Measurements from ENCODE around the gene KNTC1. TPM values are rescaled to one million over a fixed set of nuclear protein-coding genes. Genes with fewer than 3 reads are reported as not detected.

KNTC1 gene
- total RNA-seq, 3 donors from 2014 or later: 15.5 to 36.0 (median 18.0) TPM

- H3K4me3 ChIP-seq: no peak overlapping the region
- intact Hi-C loops (cut with DNase I; ENCODE audit: low total_unique reads): no loop called here
- H3K4me1 ChIP-seq: no peaks in the 10 kb centered on the region
- H3K27ac ChIP-seq: no peak overlapping the region
- no peaks in the 10 kb centered on the region for H3K36me3 ChIP-seq
- TF ChIP-seq, protein P1, sequence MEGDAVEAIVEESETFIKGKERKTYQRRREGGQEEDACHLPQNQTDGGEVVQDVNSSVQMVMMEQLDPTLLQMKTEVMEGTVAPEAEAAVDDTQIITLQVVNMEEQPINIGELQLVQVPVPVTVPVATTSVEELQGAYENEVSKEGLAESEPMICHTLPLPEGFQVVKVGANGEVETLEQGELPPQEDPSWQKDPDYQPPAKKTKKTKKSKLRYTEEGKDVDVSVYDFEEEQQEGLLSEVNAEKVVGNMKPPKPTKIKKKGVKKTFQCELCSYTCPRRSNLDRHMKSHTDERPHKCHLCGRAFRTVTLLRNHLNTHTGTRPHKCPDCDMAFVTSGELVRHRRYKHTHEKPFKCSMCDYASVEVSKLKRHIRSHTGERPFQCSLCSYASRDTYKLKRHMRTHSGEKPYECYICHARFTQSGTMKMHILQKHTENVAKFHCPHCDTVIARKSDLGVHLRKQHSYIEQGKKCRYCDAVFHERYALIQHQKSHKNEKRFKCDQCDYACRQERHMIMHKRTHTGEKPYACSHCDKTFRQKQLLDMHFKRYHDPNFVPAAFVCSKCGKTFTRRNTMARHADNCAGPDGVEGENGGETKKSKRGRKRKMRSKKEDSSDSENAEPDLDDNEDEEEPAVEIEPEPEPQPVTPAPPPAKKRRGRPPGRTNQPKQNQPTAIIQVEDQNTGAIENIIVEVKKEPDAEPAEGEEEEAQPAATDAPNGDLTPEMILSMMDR (IDR thresholded peaks at IDR 0.05): no peak
- TF ChIP-seq POLR2AphosphoS5 (IDR thresholded peaks at IDR 0.05) (no peak), POLR2A (IDR thresholded peaks at IDR 0.05) (no peak)
- H3K27me3 ChIP-seq: no peaks in the 10 kb centered on the region
- DNase-seq (ENCODE audit: low spot score in 2 of 2): no peak
- H3K9me3 ChIP-seq: no peaks in the 10 kb centered on the region
Measured at GRCh38 chr12:122665759-122666158, 138.7 kb downstream of the KNTC1 start.

GRCh38 chr12:122668268-122668667, 141.2 kb downstream of the KNTC1 start:
- no peak overlapping the region for H3K27ac ChIP-seq
- no peaks in the 10 kb centered on the region for H3K36me3 ChIP-seq
- H3K4me3 ChIP-seq: no peak overlapping the region
- no peaks in the 10 kb centered on the region for H3K4me1 ChIP-seq
- intact Hi-C loops (cut with DNase I; ENCODE audit: low total_unique reads): no loop called here
- TF ChIP-seq POLR2A (IDR thresholded peaks at IDR 0.05): no peak
- no peak for DNase-seq (ENCODE audit: low spot score in 2 of 2)
- no peaks in the 10 kb centered on the region for H3K9me3 ChIP-seq
- H3K27me3 ChIP-seq: no peaks in the 10 kb centered on the region

DNA sequence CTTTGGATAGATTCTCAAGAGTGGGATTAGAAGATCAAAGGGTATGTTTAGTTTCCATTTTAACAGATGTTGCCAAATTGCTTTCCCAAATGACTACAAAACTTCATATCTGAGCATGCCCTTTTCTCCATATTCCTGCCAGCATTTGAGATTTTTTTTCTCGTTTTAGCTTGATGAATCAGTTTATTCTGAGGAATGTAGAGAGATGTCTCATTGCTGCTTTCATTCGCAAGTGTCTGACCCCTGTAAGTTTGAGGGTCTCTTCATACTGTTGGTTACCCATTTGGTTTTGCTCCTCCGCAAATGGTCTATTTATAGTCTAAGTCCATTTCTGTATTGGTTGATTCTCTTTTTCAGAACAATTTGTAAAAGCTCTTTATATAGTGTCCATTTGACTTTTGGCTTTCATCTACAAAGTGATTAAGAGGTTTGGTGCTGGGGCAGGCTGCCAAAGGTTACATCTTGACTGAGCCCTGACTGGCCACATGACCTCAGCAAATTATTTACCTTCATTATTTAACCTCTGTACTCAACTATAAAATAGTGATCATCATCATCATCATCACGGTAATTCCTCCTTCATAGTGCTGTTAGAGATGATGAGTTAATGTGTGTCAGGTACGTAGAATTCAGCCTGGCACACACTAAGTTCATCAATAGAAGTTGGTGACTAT, 142.5 kb downstream of the KNTC1 start:
- DNase-seq (ENCODE audit: low spot score in 2 of 2): no peak
- TF ChIP-seq POLR2A (IDR thresholded peaks at IDR 0.05) (no peak), POLR2AphosphoS5 (IDR thresholded peaks at IDR 0.05) (no peak)
- TF ChIP-seq, protein P1 (IDR thresholded peaks at IDR 0.05): no peak
- intact Hi-C loops (cut with DNase I; ENCODE audit: low total_unique reads): no loop called here
- Histone ChIP-seq H3K4me1 (no peaks in the 10 kb centered on the region), H3K36me3 (no peaks in the 10 kb centered on the region), H3K9me3 (no peaks in the 10 kb centered on the region), H3K27ac (no peak overlapping the region), H3K4me3 (no peak overlapping the region), H3K27me3 (no peaks in the 10 kb centered on the region)

DNA sequence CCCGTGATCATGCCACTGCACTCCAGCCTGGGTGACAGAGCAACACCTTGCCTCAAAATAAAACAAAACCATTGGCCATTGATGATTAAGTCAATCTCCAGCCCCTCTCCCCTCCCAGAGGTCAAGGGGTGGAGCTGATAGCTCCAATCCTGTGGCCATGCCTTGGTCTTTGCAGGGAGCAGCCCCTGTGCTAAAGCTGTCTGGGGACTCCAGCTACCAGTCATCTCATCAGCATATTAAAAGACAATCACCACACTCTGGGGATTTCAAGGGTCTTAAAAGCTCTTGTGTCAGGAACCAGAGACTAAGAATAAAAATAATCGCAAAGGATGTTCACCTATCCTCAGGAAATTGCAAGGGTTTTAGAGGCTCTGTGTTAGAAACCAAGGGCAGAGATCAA, 145.5 kb downstream of the KNTC1 start:
- DNase-seq (ENCODE audit: low spot score in 2 of 2): no peak
- H3K4me1 ChIP-seq: no peaks in the 10 kb centered on the region
- H3K36me3 ChIP-seq: no peaks in the 10 kb centered on the region
- no peak overlapping the region for H3K27ac ChIP-seq
- no peaks in the 10 kb centered on the region for H3K9me3 ChIP-seq
- intact Hi-C loops (cut with DNase I; ENCODE audit: low total_unique reads): no loop called here
- TF ChIP-seq, protein P1 (IDR thresholded peaks at IDR 0.05): no peak
- no peaks in the 10 kb centered on the region for H3K27me3 ChIP-seq
- no peak overlapping the region for H3K4me3 ChIP-seq

Other genes with a start within 250 kb of the KNTC1 start
- 100 to 1,000 TPM in 2 of 3 donors, 10 to 100 TPM in 1; 86.9 to 126 (median 108) TPM for gene CLIP1, start 104.6 kb upstream of the KNTC1 start, total RNA-seq
- gene ZCCHC8, start 26.3 kb upstream of the KNTC1 start, total RNA-seq: 10 to 100 TPM; 16.8 to 42.0 (median 30.8) TPM
- gene RSRC2, start 313 bp upstream of the KNTC1 start, total RNA-seq: 100 to 1,000 TPM in 2 of 3 donors, 10 to 100 TPM in 1; 85.5 to 122 (median 112) TPM
- 10 to 100 TPM in 1 of 3 donors, 1 to 10 TPM in 2; 5.7 to 10.8 (median 6.4) TPM for gene HCAR2, start 176.1 kb downstream of the KNTC1 start, total RNA-seq
- 1 to 10 TPM in 2 of 3 donors, under 1 TPM in 1; 0.96 to 4.8 (median 2.6) TPM for gene HCAR3, start 189.6 kb downstream of the KNTC1 start, total RNA-seq
- 10 to 100 TPM in 2 of 3 donors, 1 to 10 TPM in 1; 3.2 to 34.0 (median 20.6) TPM for gene HCAR1, start 203.6 kb downstream of the KNTC1 start, total RNA-seq
- gene DENR, start 225.6 kb downstream of the KNTC1 start, total RNA-seq: 10 to 100 TPM; 21.9 to 30.7 (median 28.2) TPM
- gene CCDC62, start 247.3 kb downstream of the KNTC1 start, total RNA-seq: 1 to 10 TPM in 1 of 3 donors, under 1 TPM in 2; 0.66 to 1.9 (median 0.73) TPM